NCI-H345 treated with DMSO at 0.1 percent for 48 hours (cell line): ENCODE results near the gene MTIF2.
"Not testable (repeated sequence)": the region's sequence is repeated elsewhere in the genome, so short reads cannot be mapped to it uniquely, and the experiment has no call there.

ENCODE experiments used
- DNase-seq: peaks from one replicate; lab custom pipeline; 2025; ENCODE audit not compliant: unreplicated experiment; lab: John Stamatoyannopoulos, UW

The MTIF2 gene

DNA sequence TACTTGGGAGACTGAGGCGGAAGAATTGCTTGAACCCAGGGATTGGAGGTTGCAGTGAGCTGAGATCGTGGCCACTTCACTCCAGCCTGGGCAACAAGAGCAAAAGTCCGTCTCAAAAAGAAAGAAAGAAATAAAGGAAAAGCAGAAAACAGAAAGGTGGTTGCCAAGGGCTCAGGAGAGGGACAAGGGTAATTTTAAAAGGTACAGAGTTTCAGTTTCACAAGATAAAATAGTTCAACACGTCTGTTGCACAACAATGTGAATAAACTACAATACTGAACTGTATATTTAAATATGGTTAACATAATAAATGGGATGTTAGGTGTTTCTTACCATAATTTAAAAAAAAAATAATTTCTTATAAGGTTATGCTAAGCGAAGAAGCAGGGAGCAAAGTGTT is 23.6 kb downstream of the MTIF2 start:
- no peak for DNase-seq

DNA sequence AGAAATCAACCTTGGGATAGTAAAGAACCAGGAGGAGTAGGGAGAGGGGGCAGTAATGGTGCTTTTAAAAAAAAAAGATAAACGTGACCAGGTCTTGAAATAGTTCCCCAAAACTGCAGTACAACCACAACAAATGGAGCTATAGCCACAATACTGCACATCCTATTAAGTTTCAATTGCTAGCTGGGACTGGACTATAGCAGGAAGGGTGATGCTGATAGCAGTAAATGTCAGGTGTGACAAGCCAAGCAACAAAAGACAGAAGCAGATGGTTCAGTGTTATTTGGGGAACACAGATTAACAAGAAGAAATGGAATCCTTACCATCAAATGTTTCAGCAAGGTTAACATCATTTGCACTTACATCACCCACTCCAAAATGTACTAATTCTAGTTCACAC is 26.4 kb downstream of the MTIF2 start:
- DNase-seq: no peak

DNA sequence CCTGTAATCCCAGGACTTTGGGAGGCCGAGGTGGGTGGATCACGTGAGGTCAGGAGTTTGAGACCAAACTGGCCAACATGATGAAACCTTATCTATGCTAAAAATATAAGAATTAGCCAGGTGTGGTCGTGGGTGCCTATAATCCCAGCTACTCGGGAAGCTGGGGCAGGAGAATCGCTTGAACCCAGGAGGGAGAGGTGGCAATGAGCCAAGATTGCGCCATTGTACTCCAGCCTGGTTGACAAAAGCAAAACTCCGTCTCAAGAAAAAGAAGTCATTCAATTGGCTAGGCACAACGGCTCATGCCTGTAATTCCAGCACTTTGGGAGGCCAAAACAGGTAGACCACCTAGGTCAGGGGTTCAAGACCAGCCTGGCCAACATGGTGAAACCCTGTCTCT is 27.4 kb downstream of the MTIF2 start:
- not testable (repeated sequence) for DNase-seq

DNA sequence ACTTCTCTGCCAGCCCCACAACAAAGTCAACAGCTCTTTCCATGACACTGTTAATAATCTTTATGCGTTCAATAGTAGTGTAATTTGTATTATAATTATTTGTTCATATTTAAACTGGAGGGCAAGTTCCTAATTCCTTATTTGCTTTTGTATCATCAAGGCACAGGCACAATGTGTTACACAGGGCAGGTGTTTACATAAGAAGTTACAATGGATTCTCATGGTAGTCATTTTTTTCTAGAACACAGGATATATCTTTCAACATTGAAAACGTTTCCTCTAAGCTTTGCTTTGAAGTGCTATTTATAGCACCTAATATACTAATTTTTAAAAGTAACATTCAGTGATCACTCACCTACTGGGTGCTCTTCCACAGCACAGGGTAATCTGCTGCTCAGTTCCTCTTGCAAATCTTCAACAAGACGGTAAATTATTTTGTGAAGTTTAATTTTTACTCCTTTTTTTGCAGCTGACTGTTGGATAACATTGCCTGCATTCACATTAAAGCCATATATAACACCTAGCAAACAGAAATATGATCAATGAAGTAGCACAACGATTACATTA is 29.3 kb downstream of the MTIF2 start:
- DNase-seq: no peak

DNA sequence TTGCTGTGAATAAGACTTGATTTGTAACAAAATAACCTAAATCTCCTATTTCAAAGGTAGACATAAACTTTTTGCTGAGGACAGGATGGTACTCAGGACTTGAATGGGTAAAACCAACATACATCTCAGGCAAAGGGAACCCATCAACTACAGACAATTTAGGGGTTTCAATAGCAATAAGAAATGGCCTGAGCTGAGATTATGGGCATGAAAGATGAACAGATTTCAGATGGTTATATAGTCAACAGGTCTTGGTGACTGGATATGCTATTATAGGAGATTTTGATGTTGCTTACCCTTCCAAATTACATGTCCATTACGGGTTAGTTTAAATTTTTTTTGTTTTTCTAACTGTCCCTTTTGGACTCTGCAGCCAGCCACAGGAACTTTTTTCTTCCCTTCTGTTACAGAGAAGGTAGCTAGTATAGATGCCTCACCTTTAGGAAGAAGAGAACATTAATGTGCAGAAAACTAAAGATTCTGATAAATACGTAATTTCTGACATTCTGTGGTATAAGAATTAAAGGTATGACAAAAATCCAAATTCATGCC is 32.0 kb downstream of the MTIF2 start:
- DNase-seq: no peak

DNA sequence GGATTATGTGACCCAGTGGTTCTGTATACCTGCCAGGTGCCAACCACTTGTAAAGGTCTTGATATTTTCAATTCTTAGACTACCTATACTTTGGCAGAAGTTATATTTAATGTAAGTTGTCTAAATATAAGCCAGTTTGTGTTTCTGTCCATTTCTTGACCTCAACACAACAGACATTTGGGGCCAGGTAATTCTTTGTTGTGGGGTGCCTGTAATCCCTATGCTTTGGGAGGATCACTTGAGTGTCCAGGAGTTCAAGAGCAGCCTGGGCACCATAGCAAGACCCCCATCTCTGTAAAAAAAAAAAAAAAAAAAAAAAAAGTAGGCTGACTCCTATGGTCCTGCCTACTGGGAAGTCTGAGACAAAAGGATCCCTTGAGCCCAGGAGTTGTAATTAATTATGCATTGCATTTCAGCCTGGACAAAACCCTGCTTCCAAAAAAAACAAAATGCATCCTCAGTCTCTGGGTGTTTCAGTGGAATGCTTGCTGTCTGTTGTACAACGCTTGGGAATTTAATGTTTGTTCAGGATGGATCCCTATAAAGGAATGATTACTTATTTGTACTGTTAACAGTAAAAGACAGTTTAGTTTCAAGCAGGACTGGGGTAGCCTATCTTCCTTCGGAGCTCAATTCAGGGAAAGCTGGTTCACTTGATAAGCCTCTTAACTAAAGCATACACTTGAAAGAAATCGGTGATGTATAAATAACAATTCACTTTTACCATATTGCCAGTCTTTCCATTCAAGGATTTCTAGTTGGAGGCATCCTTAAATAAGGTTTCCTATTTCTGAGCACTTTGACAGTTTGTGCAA is 33.1 kb downstream of the MTIF2 start:
- no peak for DNase-seq

DNA sequence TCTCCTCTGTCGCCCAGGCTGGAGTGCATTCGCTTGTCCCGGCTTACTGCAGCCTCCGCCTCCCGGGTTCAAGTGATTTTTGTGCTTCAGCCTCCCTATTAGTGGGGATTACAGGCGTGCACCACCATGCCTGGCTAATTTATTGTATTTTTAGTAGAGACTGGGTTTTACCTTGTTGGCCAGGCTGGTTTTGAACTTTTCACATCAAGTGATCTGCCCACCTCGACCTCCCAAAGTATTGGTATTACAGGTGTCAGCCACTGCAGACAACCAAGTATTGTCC is 35.4 kb downstream of the MTIF2 start:
- no peak for DNase-seq

DNA sequence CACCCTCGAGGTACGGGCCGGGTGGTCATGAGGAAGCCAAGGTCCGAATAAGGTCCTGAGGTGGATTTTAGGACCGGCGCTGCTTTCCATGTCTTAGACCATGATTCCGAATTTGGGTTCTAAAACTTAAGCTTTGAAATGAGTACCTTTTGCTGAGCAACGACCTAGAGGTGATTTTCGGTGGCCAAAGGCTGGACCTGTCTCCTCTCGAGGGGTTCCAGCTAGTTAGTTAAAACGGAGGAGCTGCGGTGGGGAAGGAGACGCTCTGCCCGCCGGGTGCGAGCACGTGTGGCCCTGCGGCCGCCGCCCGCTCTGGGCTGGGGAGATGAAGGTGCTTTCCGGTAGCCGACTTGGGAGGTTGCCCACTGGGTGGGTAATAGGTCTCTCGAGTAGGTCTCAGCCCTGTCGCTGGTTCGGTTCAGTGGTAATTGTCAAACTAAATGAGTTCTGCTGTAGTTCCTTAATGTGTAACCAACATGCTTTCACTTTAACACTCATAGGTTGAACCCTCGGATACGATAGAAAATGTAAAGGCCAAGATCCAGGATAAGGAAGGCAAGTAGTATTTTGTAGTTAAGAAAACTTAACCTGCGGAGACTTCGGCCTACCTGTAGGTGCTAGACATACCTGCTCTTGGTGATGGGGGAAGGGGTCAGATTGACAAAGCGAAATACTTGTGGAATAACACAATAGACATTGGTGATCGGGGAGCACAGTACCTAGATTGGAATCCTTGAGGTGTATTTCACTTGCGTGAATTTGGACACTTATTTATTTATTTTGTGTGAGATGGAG is 36.0 kb downstream of the MTIF2 start:
- DNase-seq: no peak

DNA sequence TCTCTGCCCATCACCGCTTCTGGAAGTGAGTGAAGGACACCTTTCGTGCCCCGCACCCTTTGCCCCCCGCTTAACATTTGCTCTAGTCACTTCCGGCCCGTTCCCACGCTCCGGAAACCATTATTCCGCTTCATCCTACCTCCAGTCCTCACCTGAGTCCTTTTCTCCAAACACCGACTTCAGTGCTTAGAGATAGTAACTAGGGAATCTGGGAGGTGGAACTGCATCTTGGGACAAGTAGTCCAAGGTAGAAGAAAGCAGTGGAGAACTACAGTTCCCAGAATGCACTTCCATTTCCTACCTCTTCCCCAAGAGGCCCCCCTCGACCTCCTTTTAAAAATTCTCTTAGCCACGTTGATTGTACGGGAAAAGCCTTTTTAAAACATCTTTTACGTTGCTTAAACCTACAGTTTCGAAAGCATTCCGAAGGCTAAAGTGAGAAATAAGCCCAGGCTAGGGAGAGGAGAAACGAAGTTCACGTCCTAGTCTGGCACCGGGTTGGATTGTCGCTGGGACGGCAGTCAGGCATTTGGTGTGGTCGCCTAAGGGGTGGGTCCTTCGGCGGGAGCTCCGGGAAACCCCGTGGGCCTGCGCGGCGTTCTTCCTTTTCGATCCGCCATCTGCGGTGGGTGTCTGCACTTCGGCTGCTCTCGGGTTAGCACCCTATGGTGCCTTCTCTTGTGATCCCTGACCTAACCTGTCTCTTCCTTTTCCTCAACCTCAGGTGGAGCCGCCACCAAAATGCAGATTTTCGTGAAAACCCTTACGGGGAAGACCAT is 36.8 kb downstream of the MTIF2 start, which contains the start of the genes CLHC1 and RPS27A:
Gene CLHC1 (minus strand): TSS at position 210 of the 779 bp plus-strand sequence. CDS start 9,882 bp downstream, outside the sequence.
Gene RPS27A (plus strand): TSS at position 605 of the 779 bp plus-strand sequence. CDS start 137 bp downstream, at position 742.
- peak; percentile 98 for DNase-seq

DNA sequence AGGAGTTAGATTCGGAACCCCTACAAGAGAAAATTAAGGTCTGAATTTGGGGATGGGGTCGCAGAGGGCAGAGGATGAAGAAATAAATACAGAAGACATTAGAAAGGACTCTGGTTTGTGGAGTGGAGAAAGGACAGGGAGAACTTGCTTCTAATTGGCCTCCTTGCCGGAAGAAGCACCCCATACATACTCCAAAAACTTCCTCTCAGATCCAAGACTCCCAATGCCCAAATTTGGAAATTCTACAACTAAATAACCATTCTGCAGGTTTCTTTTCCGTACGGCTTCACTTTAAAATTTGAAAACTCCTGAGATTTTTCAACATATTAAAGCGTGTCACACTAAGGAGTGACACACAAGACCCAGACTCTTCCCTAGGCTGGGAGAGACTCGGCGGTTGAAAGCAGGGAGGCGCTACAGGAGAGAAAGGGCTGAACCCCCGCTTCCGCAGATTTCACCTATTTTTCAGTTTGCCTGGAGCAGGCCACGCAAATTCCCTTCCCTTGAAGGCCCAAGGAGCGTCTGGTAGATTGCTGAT is 37.4 kb downstream of the MTIF2 start:
- peak; percentile 29 for DNase-seq

DNA sequence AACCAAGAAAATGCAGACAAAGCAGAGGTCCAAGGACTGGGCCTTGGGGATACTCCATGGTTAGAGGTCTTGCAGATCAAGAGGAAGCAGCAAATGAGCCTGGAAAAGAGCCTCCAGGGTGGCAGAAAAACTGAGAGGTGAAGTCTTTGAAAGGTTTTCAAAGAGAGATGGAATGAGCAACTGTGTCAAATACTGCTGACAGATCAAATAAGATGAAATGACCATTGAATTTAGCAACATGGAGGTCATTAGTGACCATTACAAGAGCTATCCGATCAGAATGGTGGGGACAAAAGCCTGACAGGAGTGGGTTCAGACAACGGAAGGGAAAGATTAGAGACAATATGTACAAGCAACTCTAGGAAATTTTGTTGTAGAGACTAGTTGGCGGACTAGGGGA is 38.5 kb downstream of the MTIF2 start:
- no peak for DNase-seq

DNA sequence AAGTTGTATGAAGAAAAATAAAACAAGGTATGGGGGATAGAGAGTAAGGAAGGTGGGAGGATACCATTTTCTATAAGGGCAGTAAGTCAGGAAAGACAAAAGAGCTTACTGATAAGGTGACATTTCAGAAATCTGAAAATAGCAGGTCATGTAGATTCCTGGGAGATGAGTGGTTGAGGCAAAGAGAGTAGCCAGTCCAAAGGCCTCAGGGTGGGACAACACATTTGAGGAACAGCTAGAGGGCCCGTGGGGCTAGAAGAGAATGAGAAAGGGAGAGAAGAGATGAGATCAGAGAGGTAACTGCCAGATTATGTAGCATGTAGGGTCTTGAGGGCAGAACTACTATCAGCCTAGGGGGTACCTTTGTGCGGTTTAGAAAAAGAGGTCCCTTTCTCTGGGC is 39.8 kb downstream of the MTIF2 start:
- DNase-seq: no peak

DNA sequence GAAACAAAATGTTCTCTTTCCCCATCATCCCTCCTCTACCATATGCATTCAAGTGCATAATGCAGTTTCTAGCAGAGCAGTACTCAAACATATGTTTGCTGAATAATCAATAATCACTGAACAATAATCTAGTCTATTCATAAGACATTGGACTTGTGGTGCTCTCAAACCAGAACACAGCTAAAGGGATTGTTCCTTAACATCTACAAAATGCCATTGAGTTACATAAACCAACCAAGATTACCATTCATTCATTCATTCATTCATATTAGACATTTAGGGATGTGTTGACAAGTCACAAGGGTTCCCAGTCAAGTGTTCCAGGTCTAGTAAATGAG is 40.8 kb downstream of the MTIF2 start:
- DNase-seq: no peak

DNA sequence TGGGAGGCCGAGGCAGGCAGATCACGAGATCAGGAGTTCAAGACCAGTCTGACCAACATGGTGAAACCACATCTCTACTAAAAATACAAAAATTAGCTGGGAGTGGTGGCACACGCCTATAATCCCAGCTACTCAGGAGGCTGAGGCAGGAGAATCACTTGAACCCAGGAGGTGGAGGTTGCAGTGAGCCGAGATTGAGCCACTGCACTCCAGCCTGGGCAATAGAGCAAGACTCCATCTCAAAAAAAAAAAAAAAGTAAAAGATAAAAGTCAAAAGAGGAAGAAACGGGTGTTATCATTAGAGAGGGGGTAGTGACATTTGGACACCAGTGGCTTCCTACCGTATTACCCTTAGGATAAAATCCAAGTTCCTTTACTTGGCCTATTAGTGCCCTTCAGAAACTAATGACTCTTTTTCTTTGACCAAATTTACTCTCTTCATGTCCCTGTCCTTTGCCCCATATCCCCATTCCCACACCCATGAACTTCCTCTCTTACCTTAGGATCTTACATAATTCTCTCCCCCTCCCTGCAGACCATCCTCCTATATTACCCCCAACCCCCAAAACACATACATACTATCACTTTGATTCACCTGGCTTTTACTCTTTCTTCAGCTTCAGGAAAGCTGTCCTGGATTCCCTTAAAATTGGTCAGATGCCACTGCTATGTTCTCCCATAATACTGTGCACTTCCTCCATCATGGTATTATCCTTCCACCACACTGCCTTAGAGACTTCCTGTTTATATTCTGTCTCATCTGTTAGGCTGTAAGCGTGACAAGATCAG is 41.4 kb downstream of the MTIF2 start:
- not testable (repeated sequence) for DNase-seq

DNA sequence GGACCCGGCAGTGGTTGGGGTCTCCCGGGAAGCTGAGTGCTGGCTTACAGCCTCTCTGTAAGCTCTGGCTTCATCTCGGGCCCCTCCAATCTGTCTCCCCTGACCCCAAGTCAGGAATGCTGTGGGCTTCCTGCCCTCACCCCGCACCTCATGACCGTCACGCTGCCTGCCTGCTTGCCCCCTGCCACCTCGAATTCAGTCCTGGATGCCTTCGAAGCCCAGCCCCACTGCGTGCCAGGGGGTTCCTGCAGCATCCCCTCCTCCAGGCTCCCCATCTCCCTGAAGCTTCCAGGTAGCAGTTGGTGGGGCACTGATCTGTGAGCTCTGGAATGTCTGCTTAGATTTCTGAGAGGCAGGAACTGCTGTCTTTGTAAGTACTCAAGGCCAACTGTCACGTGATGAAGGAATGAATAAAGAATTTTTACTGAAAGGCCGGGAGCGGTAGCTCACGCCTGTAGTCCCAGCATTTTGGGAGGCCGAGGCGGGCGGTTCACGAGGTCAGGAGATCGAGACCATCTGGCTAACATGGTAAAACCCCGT is 43.5 kb downstream of the MTIF2 start:
- DNase-seq: no peak

DNA sequence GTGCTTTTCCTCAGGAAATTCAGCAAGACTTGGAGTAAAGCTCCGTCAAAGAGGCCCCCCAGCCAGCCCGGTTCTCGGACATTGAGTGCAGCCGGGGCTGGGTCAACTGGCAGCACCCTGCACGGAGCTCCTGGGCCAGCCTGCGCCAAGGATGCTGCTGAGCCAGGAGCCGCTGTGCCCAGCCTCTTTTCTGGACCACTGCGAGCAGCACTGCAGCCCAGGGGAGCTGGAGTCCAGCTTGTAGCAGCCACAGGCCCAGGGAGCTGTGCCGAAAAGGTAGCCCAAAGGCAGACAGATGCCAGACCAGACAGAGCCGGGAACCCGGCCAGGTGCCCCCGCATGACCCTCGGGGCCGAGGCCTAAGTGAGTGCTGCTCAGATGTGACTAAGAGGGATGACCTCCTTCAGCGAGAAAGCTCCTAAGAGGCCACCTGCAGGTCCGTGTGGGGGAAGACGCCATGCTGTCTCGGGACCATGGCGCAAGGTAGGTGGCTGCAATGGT is 44.2 kb downstream of the MTIF2 start:
- no peak for DNase-seq

DNA sequence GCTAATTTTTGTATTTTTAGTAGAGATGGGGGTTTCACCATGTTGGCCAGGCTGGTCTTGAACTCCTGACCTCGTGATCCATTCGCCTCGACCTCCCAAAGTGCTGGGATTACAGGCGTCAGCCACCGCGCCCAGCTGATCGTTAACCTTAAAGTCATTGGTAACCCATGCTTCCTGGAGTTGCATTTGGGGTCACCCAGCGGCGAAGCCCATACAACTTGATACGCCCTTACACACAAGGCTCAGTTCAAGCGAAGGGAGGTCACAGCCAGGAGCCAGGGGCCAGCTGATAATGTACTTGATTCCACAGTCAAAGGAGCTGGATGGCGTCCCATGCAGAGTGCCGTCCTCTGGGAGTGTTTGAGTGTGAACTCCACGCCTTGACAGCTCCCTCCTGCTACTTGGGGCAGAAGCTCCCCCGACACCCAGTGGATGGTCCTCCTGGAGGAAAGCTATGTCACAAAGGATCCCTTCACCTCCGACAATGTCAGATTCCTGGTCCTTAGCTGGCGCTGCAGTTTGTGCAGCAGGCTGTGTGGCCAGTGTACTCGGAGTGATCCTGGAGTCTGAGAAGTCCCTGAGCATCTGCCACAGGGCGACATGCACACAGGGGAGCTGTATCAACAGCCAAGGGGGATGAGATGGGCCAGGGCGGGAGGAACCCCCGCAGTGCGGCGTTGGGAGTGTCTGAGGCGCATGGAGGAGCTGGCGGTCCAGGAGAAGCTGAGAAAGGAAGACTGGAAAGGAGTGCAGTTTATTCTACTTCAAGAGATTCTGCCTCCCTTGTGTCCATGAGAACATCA is 44.9 kb downstream of the MTIF2 start:
- no peak for DNase-seq

DNA sequence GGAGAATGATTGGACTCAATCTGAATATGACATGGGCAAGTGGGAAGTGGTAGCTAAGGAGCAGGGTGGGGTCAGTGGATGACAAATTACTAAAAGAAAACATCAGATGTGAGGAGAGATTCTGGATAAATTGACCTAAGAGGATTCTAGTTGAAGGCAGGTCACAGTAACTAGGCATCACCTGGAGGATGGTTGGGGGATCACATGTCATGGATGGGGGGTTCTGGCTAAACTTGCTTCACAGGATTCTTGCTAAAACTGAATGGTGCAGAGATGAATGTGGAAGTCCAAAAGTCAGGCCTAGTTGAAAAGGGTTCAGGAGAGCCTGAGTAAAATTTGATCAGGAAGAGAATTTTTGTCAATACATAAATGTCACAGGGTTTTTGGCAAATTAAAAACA is 55.2 kb downstream of the MTIF2 start:
- DNase-seq: no peak

DNA sequence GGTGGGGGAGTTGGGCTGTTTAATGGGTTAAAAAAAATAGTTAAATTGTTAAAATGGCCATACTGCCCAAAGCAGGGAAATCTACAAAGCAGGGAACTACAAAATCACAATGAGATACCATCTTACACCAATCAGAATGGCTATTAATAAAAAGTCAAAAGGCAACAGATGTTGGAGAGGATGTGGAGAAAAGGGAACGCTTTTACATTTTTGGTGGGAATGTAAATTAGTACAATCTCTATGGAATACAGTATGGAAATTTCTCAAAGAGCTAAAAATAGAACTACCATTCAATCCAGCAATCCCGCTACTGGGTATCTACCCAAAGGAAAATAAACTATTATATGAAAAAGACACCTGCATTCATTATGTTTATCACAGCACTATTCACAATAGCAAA is 64.1 kb downstream of the MTIF2 start:
- DNase-seq: no peak
